Subcutaneous adipose tissue (tissue), 4 donors: ENCODE results near the gene SBF2. TPM values are rescaled to one million over a fixed set of nuclear protein-coding genes. Genes with fewer than 3 reads are reported as not detected.

Experiments
- total RNA-seq, 4 donors: library from RNA; depleted of rRNA; stranded (reverse); fragments of >200 nt; gene quantifications; one replicate each; pipeline ENCODE4 v1.1.0, GENCODE V29; 2016
- TF ChIP-seq, protein P1 (sequence below): fragments of 450-650 bp; IDR thresholded peaks from one replicate; pipeline ENCODE4 v1.5.1; 2016; ENCODE audit warnings: low read depth, mild to moderate bottlenecking, control low read depth, antibody characterized with exemption, moderate library complexity

The SBF2 gene
- total RNA-seq, 4 donors from 2014 or later, result 87.2 to 103 (median 97.3) TPM

DNA sequence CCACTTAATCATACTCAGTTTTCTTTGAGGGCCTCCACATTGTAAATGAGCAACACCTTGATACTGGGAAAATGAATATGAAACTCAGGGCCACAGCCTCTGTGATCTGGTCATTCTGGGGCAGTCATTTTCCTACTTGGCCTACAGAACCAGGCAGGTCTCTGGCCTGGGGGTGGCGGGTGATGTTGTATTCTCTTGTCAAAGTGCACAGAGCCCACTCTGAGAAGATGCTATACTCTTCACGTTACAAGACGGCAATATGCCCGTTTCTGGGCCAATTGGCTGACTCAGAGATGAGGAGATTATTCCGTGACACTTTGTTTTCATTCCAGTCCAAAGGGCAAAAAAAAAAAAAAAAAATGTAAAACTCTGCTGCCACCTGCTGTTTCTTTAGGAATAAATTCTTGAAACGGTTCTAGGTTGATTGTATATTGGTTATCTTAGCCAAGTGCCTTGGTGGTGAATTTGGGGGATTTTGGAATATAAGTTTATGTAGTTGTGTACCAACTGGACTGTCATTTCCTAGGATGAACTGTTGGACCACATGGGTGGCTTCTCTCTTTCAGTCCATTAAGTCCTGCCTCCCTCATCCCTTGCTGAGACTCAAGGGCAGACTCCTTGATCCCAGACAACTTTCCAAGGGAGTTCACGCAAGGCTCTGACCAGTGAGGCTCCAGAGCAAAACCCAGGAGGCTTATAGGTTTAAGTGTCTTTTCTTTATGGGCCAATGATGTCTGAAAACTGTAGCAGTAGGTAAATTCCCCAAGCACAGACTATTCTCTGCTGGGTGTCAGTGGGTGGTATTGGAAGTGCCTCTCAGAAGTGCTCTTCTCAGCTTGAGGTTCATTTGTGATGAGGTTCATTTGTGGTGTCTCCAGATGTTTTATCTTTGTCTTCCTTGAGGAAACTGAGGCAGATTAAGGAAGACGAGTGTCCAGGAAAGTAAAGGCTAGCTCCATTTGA lies 29.1 kb upstream of the SBF2 start:
- TF ChIP-seq, protein P1, sequence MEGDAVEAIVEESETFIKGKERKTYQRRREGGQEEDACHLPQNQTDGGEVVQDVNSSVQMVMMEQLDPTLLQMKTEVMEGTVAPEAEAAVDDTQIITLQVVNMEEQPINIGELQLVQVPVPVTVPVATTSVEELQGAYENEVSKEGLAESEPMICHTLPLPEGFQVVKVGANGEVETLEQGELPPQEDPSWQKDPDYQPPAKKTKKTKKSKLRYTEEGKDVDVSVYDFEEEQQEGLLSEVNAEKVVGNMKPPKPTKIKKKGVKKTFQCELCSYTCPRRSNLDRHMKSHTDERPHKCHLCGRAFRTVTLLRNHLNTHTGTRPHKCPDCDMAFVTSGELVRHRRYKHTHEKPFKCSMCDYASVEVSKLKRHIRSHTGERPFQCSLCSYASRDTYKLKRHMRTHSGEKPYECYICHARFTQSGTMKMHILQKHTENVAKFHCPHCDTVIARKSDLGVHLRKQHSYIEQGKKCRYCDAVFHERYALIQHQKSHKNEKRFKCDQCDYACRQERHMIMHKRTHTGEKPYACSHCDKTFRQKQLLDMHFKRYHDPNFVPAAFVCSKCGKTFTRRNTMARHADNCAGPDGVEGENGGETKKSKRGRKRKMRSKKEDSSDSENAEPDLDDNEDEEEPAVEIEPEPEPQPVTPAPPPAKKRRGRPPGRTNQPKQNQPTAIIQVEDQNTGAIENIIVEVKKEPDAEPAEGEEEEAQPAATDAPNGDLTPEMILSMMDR, result no peak

DNA sequence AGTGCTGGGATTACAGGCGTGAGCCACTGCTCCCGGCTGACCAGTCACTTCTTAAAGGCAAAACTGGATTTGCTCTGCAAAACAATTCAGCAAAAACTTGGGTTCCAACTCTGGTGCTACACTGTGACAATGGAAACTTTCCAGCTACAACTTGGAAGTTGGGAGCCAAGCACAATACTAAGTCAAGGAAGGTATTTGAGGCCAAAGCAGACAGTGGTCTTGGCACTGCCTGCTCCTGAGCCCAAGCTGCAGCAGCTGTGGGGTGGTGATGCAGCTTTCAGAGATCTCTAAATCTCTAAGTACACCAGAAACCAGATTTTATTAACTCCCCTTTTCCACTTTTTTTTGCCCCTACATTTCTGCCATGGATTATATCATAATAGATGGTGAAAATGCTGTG lies 28.4 kb upstream of the SBF2 start:
- TF ChIP-seq, protein P1, result no peak

DNA sequence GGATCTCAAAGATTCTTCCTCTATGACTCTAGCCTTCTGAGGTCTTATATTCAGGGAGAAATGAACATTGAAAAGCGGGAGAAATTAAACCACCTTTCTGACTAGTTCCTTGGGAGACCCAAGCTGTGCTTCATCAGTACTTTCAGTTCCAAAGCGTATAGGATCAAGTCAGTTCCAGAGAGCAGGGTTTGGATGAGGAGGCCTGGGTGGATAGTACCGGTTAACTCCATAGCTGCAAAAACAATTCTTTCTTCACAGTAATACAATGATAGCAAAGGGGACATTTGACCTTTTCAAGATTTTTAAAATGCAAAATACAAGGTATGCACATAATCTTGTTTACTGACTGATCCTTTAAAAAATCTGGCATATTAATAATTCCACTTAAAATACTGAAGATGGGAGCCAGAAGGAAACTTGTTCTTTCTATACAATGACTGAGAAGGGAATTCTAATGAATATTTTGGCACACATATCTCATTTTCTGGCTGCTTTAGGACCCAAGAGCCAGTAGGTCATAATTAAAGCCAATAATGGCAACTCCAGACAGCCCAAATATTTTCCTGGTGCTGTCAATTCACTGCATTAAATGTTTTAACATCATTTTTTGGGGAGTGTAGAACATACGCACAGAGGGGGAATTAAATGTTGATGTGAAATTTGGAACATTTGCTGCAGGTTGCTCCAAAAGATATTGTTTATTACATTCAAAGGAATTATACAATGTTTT lies 26.9 kb upstream of the SBF2 start:
- TF ChIP-seq, protein P1, result no peak

DNA sequence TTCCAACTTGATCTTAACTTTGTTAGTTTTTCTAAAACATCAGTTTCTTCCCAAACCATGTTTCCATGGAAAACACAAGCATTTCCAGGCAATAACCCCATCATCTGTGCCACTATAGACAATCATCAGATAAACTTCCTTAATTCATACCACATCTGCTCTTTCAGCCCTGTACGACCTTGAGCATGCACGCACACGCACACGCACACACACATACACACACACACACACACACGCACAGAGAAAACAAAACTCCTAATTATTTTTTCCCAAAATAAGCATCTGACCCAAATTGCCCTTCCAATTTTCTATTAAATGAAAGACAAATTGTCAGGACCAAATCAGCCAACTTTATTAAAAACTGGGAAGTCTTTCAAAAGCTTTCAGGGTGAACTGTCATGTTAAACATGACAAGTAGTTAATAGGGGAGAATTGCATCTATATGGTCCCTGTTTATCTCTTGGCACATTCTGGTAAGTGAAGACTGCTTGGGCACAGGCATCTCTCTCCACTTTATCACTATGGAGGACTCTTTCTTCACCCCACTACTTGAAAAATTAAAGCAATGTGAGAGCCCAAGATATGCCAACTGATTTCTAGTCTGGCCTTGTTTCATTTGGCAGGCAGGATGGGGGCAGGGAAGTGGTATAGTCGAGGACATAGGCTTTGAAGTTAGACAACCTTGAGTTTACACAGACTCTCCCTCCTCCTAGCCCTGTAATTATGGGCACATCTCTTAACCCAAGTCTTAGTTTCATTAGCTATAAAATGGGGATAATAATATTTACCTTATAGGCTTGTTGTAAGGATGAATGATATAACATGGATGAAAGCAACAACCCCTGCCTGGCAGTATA lies 25.9 kb upstream of the SBF2 start:
- TF ChIP-seq, protein P1, result no peak

DNA sequence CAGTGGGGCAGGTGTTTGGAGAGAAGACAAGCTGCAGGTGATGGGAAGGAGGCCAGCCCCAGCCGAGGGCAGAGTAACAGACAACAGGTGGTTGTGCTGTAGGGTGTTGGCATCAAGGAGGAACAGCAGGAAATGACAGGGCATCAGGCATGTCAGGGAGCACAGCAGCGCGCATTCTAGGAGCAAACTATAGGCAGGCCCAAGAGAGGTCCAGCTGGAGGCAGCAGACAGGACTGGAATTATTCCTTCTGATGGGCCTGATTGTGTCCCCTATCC lies 24.4 kb upstream of the SBF2 start:
- TF ChIP-seq, protein P1, result no peak

DNA sequence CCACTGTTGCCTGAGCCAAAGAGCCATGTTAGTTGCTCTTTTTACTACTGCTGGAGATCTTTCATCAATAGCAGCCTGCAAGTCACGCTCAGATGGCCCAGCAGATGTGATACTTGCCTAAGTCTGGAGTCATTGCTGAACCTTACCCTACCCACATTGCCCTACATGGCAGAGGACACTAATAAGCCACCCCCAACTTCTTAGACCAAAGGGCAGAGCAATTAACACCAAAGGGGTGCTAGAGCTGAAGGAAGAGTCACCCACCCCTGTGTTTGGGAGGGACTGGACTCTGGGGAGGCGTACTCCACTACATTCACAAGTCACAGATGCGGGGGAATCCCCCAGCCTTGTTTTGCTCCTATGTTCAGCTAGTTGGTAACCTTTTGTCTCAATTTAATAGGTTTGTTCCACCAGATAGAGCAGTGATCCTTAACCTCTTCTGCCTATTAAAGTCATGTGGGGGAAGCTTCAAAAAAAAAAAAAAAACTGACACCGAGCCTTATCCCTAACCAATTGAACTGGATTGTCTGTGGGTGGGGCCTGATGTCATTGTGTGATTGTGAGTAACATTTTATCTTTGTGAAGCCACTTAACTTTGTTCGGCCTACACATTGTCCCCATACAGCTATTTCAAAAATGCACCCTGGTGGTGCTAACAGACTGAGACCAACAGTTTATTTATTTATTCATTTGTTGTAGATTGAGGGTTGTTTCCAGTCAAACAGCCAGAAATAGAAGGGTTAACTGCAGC lies 23.9 kb upstream of the SBF2 start:
- TF ChIP-seq, protein P1, result no peak
